Measurements from ENCODE around the gene TFAP2E.

DNA sequence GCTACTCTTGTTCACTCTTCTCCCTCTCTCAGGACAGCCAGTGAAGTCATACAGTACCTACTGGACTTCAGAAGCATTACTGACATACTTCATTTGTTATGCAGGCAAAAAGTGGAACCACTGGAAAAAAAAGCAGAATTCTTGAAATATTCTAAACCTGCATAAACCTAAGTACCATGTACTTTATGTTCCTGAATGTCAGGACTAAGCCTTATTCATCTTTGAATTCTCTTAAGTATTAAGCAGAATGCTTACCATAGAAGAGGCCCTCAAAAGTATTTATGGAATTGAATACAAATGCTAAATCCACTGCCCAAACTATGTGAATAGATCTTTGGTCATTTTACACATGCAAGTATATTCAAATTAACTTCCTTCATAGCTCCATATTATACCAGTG, 60.4 kb downstream of the TFAP2E start:
- TF ChIP-seq, protein P1, sequence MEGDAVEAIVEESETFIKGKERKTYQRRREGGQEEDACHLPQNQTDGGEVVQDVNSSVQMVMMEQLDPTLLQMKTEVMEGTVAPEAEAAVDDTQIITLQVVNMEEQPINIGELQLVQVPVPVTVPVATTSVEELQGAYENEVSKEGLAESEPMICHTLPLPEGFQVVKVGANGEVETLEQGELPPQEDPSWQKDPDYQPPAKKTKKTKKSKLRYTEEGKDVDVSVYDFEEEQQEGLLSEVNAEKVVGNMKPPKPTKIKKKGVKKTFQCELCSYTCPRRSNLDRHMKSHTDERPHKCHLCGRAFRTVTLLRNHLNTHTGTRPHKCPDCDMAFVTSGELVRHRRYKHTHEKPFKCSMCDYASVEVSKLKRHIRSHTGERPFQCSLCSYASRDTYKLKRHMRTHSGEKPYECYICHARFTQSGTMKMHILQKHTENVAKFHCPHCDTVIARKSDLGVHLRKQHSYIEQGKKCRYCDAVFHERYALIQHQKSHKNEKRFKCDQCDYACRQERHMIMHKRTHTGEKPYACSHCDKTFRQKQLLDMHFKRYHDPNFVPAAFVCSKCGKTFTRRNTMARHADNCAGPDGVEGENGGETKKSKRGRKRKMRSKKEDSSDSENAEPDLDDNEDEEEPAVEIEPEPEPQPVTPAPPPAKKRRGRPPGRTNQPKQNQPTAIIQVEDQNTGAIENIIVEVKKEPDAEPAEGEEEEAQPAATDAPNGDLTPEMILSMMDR (IDR thresholded peaks at IDR 0.05): no peak
- no peak for TF ChIP-seq POLR2A (IDR thresholded peaks at IDR 0.05)

All from right lobe of liver (tissue), 4 donors.